Measurements from ENCODE around the gene TMIGD1.

Gene TMIGD1

DNA sequence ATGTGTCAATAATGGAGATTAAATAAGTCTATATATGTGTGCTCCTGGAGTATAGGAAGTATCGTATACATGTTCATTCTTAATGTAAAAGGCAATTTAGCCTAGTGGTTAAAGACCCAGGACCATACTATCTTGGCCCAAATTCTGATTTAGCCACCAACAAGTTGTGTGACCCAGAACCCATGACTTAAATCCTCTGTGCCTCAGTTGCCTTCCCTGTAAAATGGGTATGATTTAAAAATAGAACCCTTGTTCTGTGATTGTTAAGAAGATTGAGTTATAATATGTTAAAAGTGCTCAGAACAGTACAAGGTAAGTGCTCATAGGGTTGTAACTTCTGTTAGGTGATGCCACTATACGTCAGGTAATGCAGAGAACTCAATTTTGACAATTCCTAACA lies 23.3 kb downstream of the TMIGD1 start:
- Histone ChIP-seq H3K4ac (ENCODE audit: low read depth, low read length) (no peak overlapping the region), H3K18ac (ENCODE audit: low read length) (no peak overlapping the region), H3K23ac (ENCODE audit: low read length) (no peak overlapping the region), H3K27me3 (ENCODE audit: insufficient read depth, low read length, poor library complexity) (no peaks in the 10 kb centered on the region), H2BK15ac (replicated peaks; ENCODE audit: low read depth) (no peak overlapping the region), H2AK5ac (ENCODE audit: low read length) (no peak overlapping the region), H4K8ac (ENCODE audit: low read depth, low read length) (no peak overlapping the region), H2BK5ac (ENCODE audit: low read length) (no peak overlapping the region), H3K4me3 (ENCODE audit: low read length) (no peak overlapping the region), H3K9ac (ENCODE audit: low read length) (no peak overlapping the region), H4K5ac (ENCODE audit: low read length) (no peak overlapping the region), H3K4me2 (ENCODE audit: low read length) (no peak overlapping the region), H3K56ac (ENCODE audit: low read length) (no peak overlapping the region), H2BK120ac (ENCODE audit: low read depth, low read length) (no peak overlapping the region), H3K36me3 (ENCODE audit: control insufficient read depth, insufficient read depth, low read length) (no peaks in the 10 kb centered on the region), H3K79me1 (ENCODE audit: low read length) (no peaks in the 10 kb centered on the region), H3K4me1 (ENCODE audit: control insufficient read depth, low read depth, low read length) (no peaks in the 10 kb centered on the region), H3K79me2 (ENCODE audit: control insufficient read depth, insufficient read depth, low read length) (no peaks in the 10 kb centered on the region), H3K27ac (ENCODE audit: low read depth, low read length) (no peak overlapping the region)
- WGBS (ENCODE audit: extremely low coverage, insufficient coverage, low lambda C conversion rate) = no CpG with 5 or more reads among the region's 2 CpGs
- DNase-seq = no peak

DNA sequence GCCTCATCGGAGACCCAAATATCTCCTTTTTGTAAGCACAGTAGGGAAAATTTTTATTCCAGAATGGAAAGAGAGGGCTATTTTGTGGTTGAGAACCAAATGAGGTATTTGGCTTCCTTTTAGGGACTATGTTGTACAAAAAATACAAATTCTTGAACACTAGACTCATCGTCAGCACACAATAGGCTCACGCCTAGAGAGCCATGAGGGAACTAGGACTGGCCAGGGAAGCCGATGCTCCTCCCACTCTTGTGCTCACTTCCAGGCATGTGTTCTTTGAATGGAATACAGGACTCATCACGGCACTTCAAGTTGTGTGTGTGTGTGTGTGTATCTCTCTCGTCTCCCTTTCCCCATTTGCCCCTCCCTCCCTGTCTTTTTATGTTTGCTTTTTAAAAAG lies 24.3 kb downstream of the TMIGD1 start:
- Histone ChIP-seq H3K79me1 (ENCODE audit: low read length) (no peaks in the 10 kb centered on the region), H3K4ac (ENCODE audit: low read depth, low read length) (no peak overlapping the region), H3K23ac (ENCODE audit: low read length) (no peak overlapping the region), H3K56ac (ENCODE audit: low read length) (no peak overlapping the region), H4K8ac (ENCODE audit: low read depth, low read length) (no peak overlapping the region), H3K36me3 (ENCODE audit: control insufficient read depth, insufficient read depth, low read length) (no peaks in the 10 kb centered on the region), H4K5ac (ENCODE audit: low read length) (no peak overlapping the region), H3K4me2 (ENCODE audit: low read length) (no peak overlapping the region), H3K4me1 (ENCODE audit: control insufficient read depth, low read depth, low read length) (no peaks in the 10 kb centered on the region), H3K4me3 (ENCODE audit: low read length) (no peak overlapping the region), H3K27ac (ENCODE audit: low read depth, low read length) (no peak overlapping the region), H2BK15ac (replicated peaks; ENCODE audit: low read depth) (no peak overlapping the region), H3K27me3 (ENCODE audit: insufficient read depth, low read length, poor library complexity) (no peaks in the 10 kb centered on the region), H2AK5ac (ENCODE audit: low read length) (no peak overlapping the region), H3K18ac (ENCODE audit: low read length) (no peak overlapping the region), H3K79me2 (ENCODE audit: control insufficient read depth, insufficient read depth, low read length) (no peaks in the 10 kb centered on the region), H3K9ac (ENCODE audit: low read length) (no peak overlapping the region), H2BK5ac (ENCODE audit: low read length) (no peak overlapping the region), H2BK120ac (ENCODE audit: low read depth, low read length) (no peak overlapping the region)
- no CpG with 5 or more reads among the region's 6 CpGs for WGBS (ENCODE audit: extremely low coverage, insufficient coverage, low lambda C conversion rate)
- DNase-seq = no peak

DNA sequence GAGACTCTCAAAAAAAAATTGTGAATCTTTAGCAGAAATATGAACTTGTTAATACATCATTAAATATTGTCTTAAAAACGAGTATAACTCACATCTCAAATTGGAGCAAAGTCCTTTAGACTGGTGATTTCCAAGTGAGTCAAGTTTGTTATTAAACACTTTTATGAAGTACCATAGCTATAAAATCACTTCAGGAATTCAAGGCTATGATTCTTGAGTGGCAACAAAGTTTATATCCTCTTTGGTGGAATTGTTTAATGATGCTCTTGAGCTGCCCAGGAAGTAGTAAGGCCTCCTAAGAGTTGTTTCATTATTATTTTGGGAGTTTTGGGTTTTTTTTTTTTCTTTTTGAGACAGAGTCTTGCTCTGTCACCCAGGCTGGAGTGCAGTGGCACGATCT lies 25.5 kb downstream of the TMIGD1 start:
- no CpG with 5 or more reads among the region's 2 CpGs for WGBS (ENCODE audit: extremely low coverage, insufficient coverage, low lambda C conversion rate)

DNA sequence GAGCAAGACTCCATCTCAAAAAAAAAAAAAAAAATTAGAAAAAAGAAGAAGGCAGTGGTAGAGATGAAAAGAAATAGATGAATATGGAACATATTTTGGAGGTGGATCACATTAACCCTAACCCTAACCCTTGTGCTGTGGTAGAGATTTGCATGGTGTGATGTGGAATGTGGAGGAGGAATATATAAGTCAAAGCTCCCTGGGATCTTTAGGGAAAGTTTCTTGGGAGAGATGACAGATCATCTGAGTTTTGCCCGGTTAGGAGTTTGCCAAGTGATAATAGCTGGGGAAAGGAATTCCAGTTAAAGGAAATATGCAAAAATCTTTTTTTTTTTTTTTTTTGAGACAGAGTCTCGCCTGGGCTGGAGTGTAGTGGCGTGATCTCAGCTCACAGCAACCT lies 29.1 kb downstream of the TMIGD1 start:
- H2BK15ac ChIP-seq (replicated peaks; ENCODE audit: low read depth) = no peak overlapping the region
- no peak overlapping the region for H2AK5ac ChIP-seq (ENCODE audit: low read length)
- H3K4ac ChIP-seq (ENCODE audit: low read depth, low read length) = no peak overlapping the region
- H3K79me1 ChIP-seq (ENCODE audit: low read length) = no peaks in the 10 kb centered on the region
- no peak overlapping the region for H3K4me3 ChIP-seq (ENCODE audit: low read length)
- no peak overlapping the region for H3K18ac ChIP-seq (ENCODE audit: low read length)
- H2BK120ac ChIP-seq (ENCODE audit: low read depth, low read length) = no peak overlapping the region
- no peak overlapping the region for H3K56ac ChIP-seq (ENCODE audit: low read length)
- H3K27me3 ChIP-seq (ENCODE audit: insufficient read depth, low read length, poor library complexity) = no peaks in the 10 kb centered on the region
- H3K4me2 ChIP-seq (ENCODE audit: low read length) = no peak overlapping the region
- no peak overlapping the region for H3K23ac ChIP-seq (ENCODE audit: low read length)
- H3K36me3 ChIP-seq (ENCODE audit: control insufficient read depth, insufficient read depth, low read length) = no peaks in the 10 kb centered on the region
- no peak overlapping the region for H4K8ac ChIP-seq (ENCODE audit: low read depth, low read length)
- H3K79me2 ChIP-seq (ENCODE audit: control insufficient read depth, insufficient read depth, low read length) = no peaks in the 10 kb centered on the region
- H3K4me1 ChIP-seq (ENCODE audit: control insufficient read depth, low read depth, low read length) = no peaks in the 10 kb centered on the region
- H2BK5ac ChIP-seq (ENCODE audit: low read length) = no peak overlapping the region
- H3K27ac ChIP-seq (ENCODE audit: low read depth, low read length) = no peak overlapping the region
- no CpG with 5 or more reads among the region's 3 CpGs for WGBS (ENCODE audit: extremely low coverage, insufficient coverage, low lambda C conversion rate)
- DNase-seq = no peak
- H3K9ac ChIP-seq (ENCODE audit: low read length) = no peak overlapping the region
- no peak overlapping the region for H4K5ac ChIP-seq (ENCODE audit: low read length)

More for the DNA sequence above, 25.5 kb downstream of the TMIGD1 start:
- no peak overlapping the region for H4K5ac ChIP-seq (ENCODE audit: low read length)
- H3K27ac ChIP-seq (ENCODE audit: low read depth, low read length) = no peak overlapping the region
- H2AK5ac ChIP-seq (ENCODE audit: low read length) = no peak overlapping the region
- no peak overlapping the region for H2BK5ac ChIP-seq (ENCODE audit: low read length)
- H3K79me2 ChIP-seq (ENCODE audit: control insufficient read depth, insufficient read depth, low read length) = no peaks in the 10 kb centered on the region
- H3K4me3 ChIP-seq (ENCODE audit: low read length) = no peak overlapping the region
- no peak for DNase-seq
- H2BK120ac ChIP-seq (ENCODE audit: low read depth, low read length) = no peak overlapping the region
- no peaks in the 10 kb centered on the region for H3K4me1 ChIP-seq (ENCODE audit: control insufficient read depth, low read depth, low read length)
- H3K18ac ChIP-seq (ENCODE audit: low read length) = no peak overlapping the region
- H3K27me3 ChIP-seq (ENCODE audit: insufficient read depth, low read length, poor library complexity) = no peaks in the 10 kb centered on the region
- no peak overlapping the region for H2BK15ac ChIP-seq (replicated peaks; ENCODE audit: low read depth)
- H3K9ac ChIP-seq (ENCODE audit: low read length) = no peak overlapping the region
- H3K4me2 ChIP-seq (ENCODE audit: low read length) = no peak overlapping the region
- H3K79me1 ChIP-seq (ENCODE audit: low read length) = no peaks in the 10 kb centered on the region
- H4K8ac ChIP-seq (ENCODE audit: low read depth, low read length) = no peak overlapping the region
- no peak overlapping the region for H3K23ac ChIP-seq (ENCODE audit: low read length)
- no peaks in the 10 kb centered on the region for H3K36me3 ChIP-seq (ENCODE audit: control insufficient read depth, insufficient read depth, low read length)
- H3K4ac ChIP-seq (ENCODE audit: low read depth, low read length) = no peak overlapping the region
- no peak overlapping the region for H3K56ac ChIP-seq (ENCODE audit: low read length)

DNA sequence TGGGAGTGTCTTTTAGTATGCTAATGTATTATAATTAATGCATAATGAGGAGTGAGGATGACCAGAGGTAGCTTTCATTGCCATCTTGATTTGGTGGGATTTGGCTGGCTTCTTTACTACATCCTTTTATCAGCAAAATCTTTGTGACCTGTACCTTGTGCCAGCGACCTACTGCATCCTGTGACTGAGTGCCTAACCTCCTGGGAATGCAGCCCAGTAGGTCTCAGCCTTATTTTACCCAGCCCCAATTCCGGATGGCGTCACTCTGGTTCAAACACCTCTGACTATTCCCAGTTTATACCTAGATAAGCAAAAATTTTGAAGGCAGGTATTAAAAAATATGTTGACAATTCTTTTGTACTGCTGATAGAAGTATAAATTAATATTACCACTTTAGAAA lies 31.6 kb downstream of the TMIGD1 start:
- Histone ChIP-seq H4K8ac (ENCODE audit: low read depth, low read length) (no peak overlapping the region), H3K79me1 (ENCODE audit: low read length) (no peaks in the 10 kb centered on the region), H3K27me3 (ENCODE audit: insufficient read depth, low read length, poor library complexity) (no peaks in the 10 kb centered on the region), H3K4ac (ENCODE audit: low read depth, low read length) (no peak overlapping the region), H4K5ac (ENCODE audit: low read length) (no peak overlapping the region), H3K23ac (ENCODE audit: low read length) (no peak overlapping the region), H3K4me1 (ENCODE audit: control insufficient read depth, low read depth, low read length) (no peaks in the 10 kb centered on the region), H2BK5ac (ENCODE audit: low read length) (no peak overlapping the region), H3K4me2 (ENCODE audit: low read length) (no peak overlapping the region), H2BK120ac (ENCODE audit: low read depth, low read length) (no peak overlapping the region), H3K9ac (ENCODE audit: low read length) (no peak overlapping the region), H3K18ac (ENCODE audit: low read length) (no peak overlapping the region), H3K56ac (ENCODE audit: low read length) (no peak overlapping the region), H2BK15ac (replicated peaks; ENCODE audit: low read depth) (no peak overlapping the region), H2AK5ac (ENCODE audit: low read length) (no peak overlapping the region), H3K79me2 (ENCODE audit: control insufficient read depth, insufficient read depth, low read length) (no peaks in the 10 kb centered on the region), H3K27ac (ENCODE audit: low read depth, low read length) (no peak overlapping the region), H3K4me3 (ENCODE audit: low read length) (no peak overlapping the region), H3K36me3 (ENCODE audit: control insufficient read depth, insufficient read depth, low read length) (no peaks in the 10 kb centered on the region)
- no peak for DNase-seq
- no CpG with 5 or more reads among the region's 3 CpGs for WGBS (ENCODE audit: extremely low coverage, insufficient coverage, low lambda C conversion rate)

DNA sequence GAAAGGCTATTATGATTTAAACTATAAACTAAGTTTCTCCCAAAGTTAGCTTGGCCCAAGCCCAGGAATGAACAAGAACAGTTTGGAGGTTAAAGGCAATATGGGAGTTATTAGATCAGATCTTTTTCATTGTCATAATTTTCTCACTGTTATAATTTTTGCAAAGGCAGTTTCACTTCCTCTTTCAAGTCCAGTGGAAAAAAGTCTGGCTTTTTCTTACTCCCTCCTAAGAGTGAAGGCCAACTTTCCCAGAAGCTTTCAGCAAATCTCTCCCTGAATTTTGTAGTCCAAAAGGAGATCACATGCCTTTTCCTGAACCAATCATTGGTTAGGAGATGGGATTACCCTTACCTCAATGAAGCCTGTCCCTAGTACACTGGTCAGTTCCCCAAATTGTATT lies 33.0 kb downstream of the TMIGD1 start:
- no peak overlapping the region for H3K56ac ChIP-seq (ENCODE audit: low read length)
- no peaks in the 10 kb centered on the region for H3K4me1 ChIP-seq (ENCODE audit: control insufficient read depth, low read depth, low read length)
- H3K18ac ChIP-seq (ENCODE audit: low read length) = no peak overlapping the region
- H2AK5ac ChIP-seq (ENCODE audit: low read length) = no peak overlapping the region
- no peaks in the 10 kb centered on the region for H3K79me2 ChIP-seq (ENCODE audit: control insufficient read depth, insufficient read depth, low read length)
- H3K4me3 ChIP-seq (ENCODE audit: low read length) = no peak overlapping the region
- H3K27me3 ChIP-seq (ENCODE audit: insufficient read depth, low read length, poor library complexity) = no peaks in the 10 kb centered on the region
- H3K4me2 ChIP-seq (ENCODE audit: low read length) = no peak overlapping the region
- H2BK5ac ChIP-seq (ENCODE audit: low read length) = no peak overlapping the region
- no peaks in the 10 kb centered on the region for H3K79me1 ChIP-seq (ENCODE audit: low read length)
- no peak overlapping the region for H2BK120ac ChIP-seq (ENCODE audit: low read depth, low read length)
- no peak overlapping the region for H3K4ac ChIP-seq (ENCODE audit: low read depth, low read length)
- H4K5ac ChIP-seq (ENCODE audit: low read length) = no peak overlapping the region
- no peak overlapping the region for H3K23ac ChIP-seq (ENCODE audit: low read length)
- no peak overlapping the region for H4K8ac ChIP-seq (ENCODE audit: low read depth, low read length)
- H3K36me3 ChIP-seq (ENCODE audit: control insufficient read depth, insufficient read depth, low read length) = no peaks in the 10 kb centered on the region
- DNase-seq = no peak
- no peak overlapping the region for H3K27ac ChIP-seq (ENCODE audit: low read depth, low read length)
- H2BK15ac ChIP-seq (replicated peaks; ENCODE audit: low read depth) = no peak overlapping the region
- H3K9ac ChIP-seq (ENCODE audit: low read length) = no peak overlapping the region
